ENCODE results near the gene CLTA. TPM values are rescaled to one million over a fixed set of nuclear protein-coding genes. Genes with fewer than 3 reads are reported as not detected.

The CLTA gene
- total RNA-seq, 4 donors from 2014 or later: 163 to 308 (median 217) TPM

- Histone ChIP-seq H3K27me3 (no peaks in the 10 kb centered on the region), H3K27ac (no peak overlapping the region), H3K4me3 (no peak overlapping the region), H3K9me3 (no peaks in the 10 kb centered on the region), H3K36me3 (peaks cover 0 to 12% (median 7%) of the 10 kb centered on the region in 4 donors), H3K4me1 (peaks cover 0 to 17% (median 11%) of the 10 kb centered on the region in 4 donors)
- in situ Hi-C loops (cut with MboI; ENCODE audit: low pct_ligation_motif_present in 1 of 4, low pct_unique_long_range_greater_than_20kb in 1 of 4, low sequenced_read_pairs in 3 of 4) (loop anchor here in 1 of 4 donors (5.0 kb wide), 1 partner anchor 77 kb away; no protein-coding TSS in a partner anchor), intact Hi-C loops (cut with DNase I; ENCODE audit: low total_unique reads) (loop anchor here (10.0 kb wide), 1 partner anchor 85 kb away; no protein-coding TSS in a partner anchor)
- DNase-seq: no peak
- WGBS, 2 donors (ENCODE audit: low coverage in 1 of 2): 75 to 87% methylated on average over 1 of the region's 1 CpG
- TF ChIP-seq CTCF (IDR thresholded peaks at IDR 0.05): no peak
- TF ChIP-seq POLR2A (IDR thresholded peaks at IDR 0.05): no peak
- no peak for TF ChIP-seq EP300 (IDR thresholded peaks at IDR 0.05; ENCODE audit: low read depth)
- TF ChIP-seq POLR2AphosphoS5 (IDR thresholded peaks at IDR 0.05): no peak
These were observed 59.4 kb downstream of the CLTA start for GRCh38 chr9:36250079-36250478.

GRCh38 chr9:36251428-36251827 lies 60.7 kb downstream of the CLTA start:
- intact Hi-C loops (cut with DNase I; ENCODE audit: low total_unique reads): loop anchor here (10.0 kb wide), 1 partner anchor 83 kb away; no protein-coding TSS in a partner anchor
- in situ Hi-C loops (cut with MboI; ENCODE audit: low pct_ligation_motif_present in 1 of 4, low pct_unique_long_range_greater_than_20kb in 1 of 4, low sequenced_read_pairs in 3 of 4): loop anchor here in 1 of 4 donors (5.0 kb wide), 1 partner anchor 76 kb away; no protein-coding TSS in a partner anchor
- WGBS, 2 donors (ENCODE audit: low coverage in 1 of 2): 86 to 90% methylated on average over 1 of the region's 1 CpG
- no peaks in the 10 kb centered on the region for H3K9me3 ChIP-seq
- no peak overlapping the region for H3K4me3 ChIP-seq
- TF ChIP-seq CTCF (IDR thresholded peaks at IDR 0.05) (no peak), POLR2A (IDR thresholded peaks at IDR 0.05) (no peak), POLR2AphosphoS5 (IDR thresholded peaks at IDR 0.05) (no peak), EP300 (IDR thresholded peaks at IDR 0.05; ENCODE audit: low read depth) (no peak)
- no peaks in the 10 kb centered on the region for H3K27me3 ChIP-seq
- DNase-seq: no peak
- no peaks in the 10 kb centered on the region for H3K36me3 ChIP-seq
- H3K27ac ChIP-seq: no peak overlapping the region
- peaks cover 0 to 24% (median 12%) of the 10 kb centered on the region in 4 donors for H3K4me1 ChIP-seq

- Histone ChIP-seq H3K4me1 (peaks cover 0 to 22% (median 12%) of the 10 kb centered on the region in 4 donors), H3K27ac (peak within 1 kb of the TSS; percentile 96 to 100 (median 99)), H3K9me3 (no peaks in the 10 kb centered on the region), H3K4me3 (peak within 1 kb of the TSS; percentile 59 to 92 (median 85)), H3K27me3 (no peaks in the 10 kb centered on the region), H3K36me3 (no peaks in the 10 kb centered on the region)
- peak; percentile 98 for DNase-seq
- intact Hi-C loops (cut with DNase I; ENCODE audit: low total_unique reads): loop anchor here (10.0 kb wide), 1 partner anchor 76 kb away; no protein-coding TSS in a partner anchor
- TF ChIP-seq CTCF (IDR thresholded peaks at IDR 0.05): no peak
- TF ChIP-seq EP300 (IDR thresholded peaks at IDR 0.05; ENCODE audit: low read depth): no peak
- peak; percentile 90 to 95 (median 92) for TF ChIP-seq POLR2AphosphoS5 (IDR thresholded peaks at IDR 0.05)
- peak; percentile 85 for TF ChIP-seq POLR2A (IDR thresholded peaks at IDR 0.05)
- 6 to 22% methylated on average over 3 to 28 of the region's 73 CpGs for WGBS, 2 donors (ENCODE audit: low coverage in 1 of 2)
- in situ Hi-C loops (cut with MboI; ENCODE audit: low pct_ligation_motif_present in 1 of 4, low pct_unique_long_range_greater_than_20kb in 1 of 4, low sequenced_read_pairs in 3 of 4): no loop called here
These were observed 67.7 kb downstream of the CLTA start, which contains the start of gene GNE for GRCh38 chr9:36258208-36258995. TSS of gene GNE (minus strand) at chr9:36258448. CDS start at chr9:36249355, 9,093 bp downstream.

- 53 to 55% methylated on average over 6 to 7 of the region's 7 CpGs for WGBS, 2 donors (ENCODE audit: low coverage in 1 of 2)
- H3K27me3 ChIP-seq: no peaks in the 10 kb centered on the region
- peak overlapping the region; percentile 59 to 92 (median 85) for H3K4me3 ChIP-seq
- no peaks in the 10 kb centered on the region for H3K9me3 ChIP-seq
- DNase-seq: no peak
- H3K36me3 ChIP-seq: no peaks in the 10 kb centered on the region
- no peak for TF ChIP-seq CTCF (IDR thresholded peaks at IDR 0.05)
- TF ChIP-seq EP300 (IDR thresholded peaks at IDR 0.05; ENCODE audit: low read depth): no peak
- no peak for TF ChIP-seq POLR2A (IDR thresholded peaks at IDR 0.05)
- TF ChIP-seq POLR2AphosphoS5 (IDR thresholded peaks at IDR 0.05): no peak
- in situ Hi-C loops (cut with MboI; ENCODE audit: low pct_ligation_motif_present in 1 of 4, low pct_unique_long_range_greater_than_20kb in 1 of 4, low sequenced_read_pairs in 3 of 4): no loop called here
- H3K4me1 ChIP-seq: peaks cover 0 to 22% (median 12%) of the 10 kb centered on the region in 4 donors
- H3K27ac ChIP-seq: peak overlapping the region; percentile 96 to 100 (median 99)
- intact Hi-C loops (cut with DNase I; ENCODE audit: low total_unique reads): loop anchor here (10.0 kb wide), 1 partner anchor 76 kb away; no protein-coding TSS in a partner anchor
These were observed 68.3 kb downstream of the CLTA start for GRCh38 chr9:36258996-36259533.

All from transverse colon (tissue), 4 donors.